Cardiac muscle cell (in vitro differentiated cells and primary cell): ENCODE measurements around the gene NLRC3. TPM values are rescaled to one million over a fixed set of nuclear protein-coding genes. Genes with fewer than 3 reads are reported as not detected.

Source experiments
- DNase-seq, 2 donors: peaks; one replicate each; pipeline versions ENCODE4 v3.0.0 to v3.0.0-alpha.2; 2010 to 2017; ENCODE audit warnings: low read depth in 1 of 2, low spot score in 1 of 2
- H3K27ac ChIP-seq: fragments of 200-600 bp; sonication (generic); 2 replicates; pipeline ENCODE4 v1.5.1; 2016
- H3K27me3 ChIP-seq: fragments of 200-600 bp; sonication (generic); 2 replicates; pipeline ENCODE4 v1.6.0; 2016; ENCODE audit warnings: control low read depth
- H3K36me3 ChIP-seq: fragments of 200-600 bp; sonication (generic); 2 replicates; pipeline ENCODE4 v1.5.1; 2016; ENCODE audit warnings: control low read depth
- H3K4me1 ChIP-seq: fragments of 200-600 bp; sonication (generic); 2 replicates; pipeline ENCODE4 v1.8.1; 2017; ENCODE audit warnings: low read depth, mild to moderate bottlenecking, mixed run types
- H3K4me3 ChIP-seq: fragments of 200-600 bp; sonication (generic); 2 replicates; pipeline ENCODE4 v1.5.1; 2016; ENCODE audit warnings: mild to moderate bottlenecking
- H3K9me3 ChIP-seq: fragments of 200-600 bp; sonication (generic); 2 replicates; pipeline ENCODE4 v1.5.1; 2017; ENCODE audit warnings: low read depth, mild to moderate bottlenecking, control low read depth
- polyA plus RNA-seq: library from polyadenylated mRNA; unstranded; fragments of >200 nt; fragmentation: Nextera tagmentation; extraction: Ambion mirVana; gene quantifications from 2 replicates; pipeline ENCODE4 v1.2.1, GENCODE V29; 2016
- total RNA-seq: library from RNA; depleted of rRNA; stranded (reverse); fragments of >200 nt; gene quantifications from 2 replicates; pipeline ENCODE4 v1.2.3, GENCODE V29; 2016
- TF ChIP-seq, protein P1 (sequence below): IDR thresholded peaks from 2 replicates; pipeline ENCODE4 v1.5.1; 2012; ENCODE audit warnings: low read depth, mild to moderate bottlenecking, low read length

NLRC3 gene
- total and polyA plus RNA-seq, 2 experiments from 2014 or later = 0.09 to 0.61 TPM

DNA sequence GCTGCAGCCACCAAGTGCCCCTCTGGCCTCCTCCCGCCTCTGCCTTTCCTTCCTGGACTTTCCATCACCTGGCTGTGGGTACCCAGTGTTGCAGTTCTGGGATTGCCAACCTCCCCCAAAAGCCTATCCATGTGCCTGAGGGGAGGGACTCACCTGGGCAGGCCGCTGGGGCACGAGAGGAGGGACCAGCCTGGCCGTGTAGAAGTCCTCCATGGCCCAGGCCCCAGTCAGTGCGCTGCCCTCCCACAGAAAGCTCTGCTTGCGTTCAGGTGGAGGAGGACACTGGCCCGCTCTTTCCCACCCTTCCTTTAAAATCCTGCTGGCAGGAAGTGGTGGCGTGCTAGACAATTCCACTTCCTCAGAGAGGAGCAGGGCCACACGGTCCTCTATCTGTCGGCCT lies 20.0 kb upstream of the NLRC3 start:
- DNase-seq = no peak
- TF ChIP-seq, protein P1, sequence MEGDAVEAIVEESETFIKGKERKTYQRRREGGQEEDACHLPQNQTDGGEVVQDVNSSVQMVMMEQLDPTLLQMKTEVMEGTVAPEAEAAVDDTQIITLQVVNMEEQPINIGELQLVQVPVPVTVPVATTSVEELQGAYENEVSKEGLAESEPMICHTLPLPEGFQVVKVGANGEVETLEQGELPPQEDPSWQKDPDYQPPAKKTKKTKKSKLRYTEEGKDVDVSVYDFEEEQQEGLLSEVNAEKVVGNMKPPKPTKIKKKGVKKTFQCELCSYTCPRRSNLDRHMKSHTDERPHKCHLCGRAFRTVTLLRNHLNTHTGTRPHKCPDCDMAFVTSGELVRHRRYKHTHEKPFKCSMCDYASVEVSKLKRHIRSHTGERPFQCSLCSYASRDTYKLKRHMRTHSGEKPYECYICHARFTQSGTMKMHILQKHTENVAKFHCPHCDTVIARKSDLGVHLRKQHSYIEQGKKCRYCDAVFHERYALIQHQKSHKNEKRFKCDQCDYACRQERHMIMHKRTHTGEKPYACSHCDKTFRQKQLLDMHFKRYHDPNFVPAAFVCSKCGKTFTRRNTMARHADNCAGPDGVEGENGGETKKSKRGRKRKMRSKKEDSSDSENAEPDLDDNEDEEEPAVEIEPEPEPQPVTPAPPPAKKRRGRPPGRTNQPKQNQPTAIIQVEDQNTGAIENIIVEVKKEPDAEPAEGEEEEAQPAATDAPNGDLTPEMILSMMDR = no peak
- H3K4me1 ChIP-seq = no peaks in the 10 kb centered on the region
- no peaks in the 10 kb centered on the region for H3K36me3 ChIP-seq
- H3K27me3 ChIP-seq = no peaks in the 10 kb centered on the region
- H3K9me3 ChIP-seq = no peaks in the 10 kb centered on the region
- H3K27ac ChIP-seq = no peak overlapping the region
- H3K4me3 ChIP-seq = no peak overlapping the region

DNA sequence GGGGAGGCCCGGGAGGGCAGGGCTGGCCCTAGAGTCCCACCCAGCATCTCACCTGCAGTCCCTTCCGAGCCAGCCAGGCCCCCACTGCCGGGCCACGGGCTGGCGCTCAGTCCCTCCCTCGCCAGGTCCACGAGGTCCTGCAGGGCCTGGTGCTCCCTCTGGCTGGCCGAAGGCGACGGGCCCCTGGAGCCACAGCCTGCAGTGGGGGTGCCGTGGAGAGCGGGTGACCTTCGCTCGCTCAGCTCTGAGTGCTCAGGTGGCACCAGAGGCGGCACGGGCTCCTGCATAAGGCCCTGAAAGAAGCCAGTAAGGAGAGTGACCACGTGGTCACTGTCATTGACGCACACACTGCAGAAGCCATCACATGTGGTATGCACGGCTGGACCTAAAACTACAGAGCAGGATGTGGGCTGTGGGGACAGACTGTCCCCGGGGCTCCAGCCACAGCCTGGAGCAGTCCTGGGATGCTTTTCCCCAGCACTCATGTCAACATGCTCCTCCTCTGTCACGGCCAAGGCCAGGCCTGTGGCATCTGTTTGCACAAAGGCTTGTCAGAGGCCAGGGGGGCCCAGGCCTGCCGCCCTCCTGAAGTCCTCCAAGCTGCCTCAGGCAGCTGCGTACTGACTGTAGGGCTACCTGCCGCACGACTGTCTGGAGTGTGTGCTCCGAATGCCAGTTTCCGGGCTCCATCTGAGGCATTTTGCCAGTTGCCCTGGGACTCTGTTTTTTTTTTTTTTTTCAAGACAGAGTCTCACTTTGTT lies 19.1 kb upstream of the NLRC3 start:
- Histone ChIP-seq H3K36me3 (no peaks in the 10 kb centered on the region), H3K4me3 (no peak overlapping the region), H3K4me1 (no peaks in the 10 kb centered on the region), H3K27ac (no peak overlapping the region), H3K9me3 (no peaks in the 10 kb centered on the region), H3K27me3 (no peaks in the 10 kb centered on the region)
- TF ChIP-seq, protein P1 = no peak
- DNase-seq = no peak

DNA sequence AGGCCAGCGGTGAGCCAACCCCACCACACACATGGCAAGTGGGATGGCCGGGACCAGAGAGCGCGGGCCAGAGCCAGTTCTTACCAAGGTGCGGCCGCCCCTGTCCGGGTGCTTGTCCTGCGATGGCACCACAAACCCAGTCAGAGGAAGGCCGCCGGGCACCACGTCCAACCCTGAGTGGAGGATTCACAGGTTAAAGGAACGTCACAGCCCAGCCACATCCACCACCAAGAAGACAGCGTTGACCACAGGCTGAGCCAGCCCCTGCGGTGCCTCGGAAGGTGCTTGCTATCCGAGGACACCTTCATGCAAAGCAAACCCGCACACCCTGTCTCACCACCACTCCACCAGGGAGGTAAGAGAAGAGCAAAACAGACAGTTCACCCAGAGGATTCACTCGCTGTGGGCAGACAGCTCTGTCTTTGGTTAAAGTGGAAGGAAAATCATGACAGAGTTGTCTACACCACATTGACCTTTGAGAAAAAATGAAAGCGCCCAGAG lies 18.4 kb upstream of the NLRC3 start:
- Histone ChIP-seq H3K4me1 (no peaks in the 10 kb centered on the region), H3K4me3 (no peak overlapping the region), H3K27me3 (no peaks in the 10 kb centered on the region), H3K27ac (no peak overlapping the region), H3K36me3 (no peaks in the 10 kb centered on the region), H3K9me3 (no peaks in the 10 kb centered on the region)
- TF ChIP-seq, protein P1 = no peak
- DNase-seq = no peak

DNA sequence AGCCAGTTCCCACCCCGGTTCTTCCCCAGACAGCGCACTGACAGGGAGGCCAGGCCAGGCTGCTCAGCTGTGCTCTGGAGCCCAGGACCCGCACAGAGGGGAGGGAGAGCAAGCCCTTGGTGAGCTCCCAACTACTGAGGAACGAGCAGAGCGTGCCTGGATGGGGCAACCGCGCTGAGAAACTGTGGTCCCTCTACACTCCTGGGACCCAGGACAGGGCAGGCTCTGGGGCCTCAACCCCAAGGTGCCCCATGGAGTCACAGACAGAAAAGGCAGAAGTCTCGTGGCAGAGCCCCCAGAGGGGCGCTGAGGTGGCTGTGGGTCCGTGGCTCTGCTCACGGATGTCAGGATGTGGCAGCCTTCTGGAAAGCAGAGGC lies 17.9 kb upstream of the NLRC3 start:
- Histone ChIP-seq H3K36me3 (no peaks in the 10 kb centered on the region), H3K9me3 (no peaks in the 10 kb centered on the region), H3K4me1 (no peaks in the 10 kb centered on the region), H3K27me3 (no peaks in the 10 kb centered on the region), H3K27ac (no peak overlapping the region), H3K4me3 (no peak overlapping the region)
- DNase-seq = no peak
- TF ChIP-seq, protein P1 = no peak

DNA sequence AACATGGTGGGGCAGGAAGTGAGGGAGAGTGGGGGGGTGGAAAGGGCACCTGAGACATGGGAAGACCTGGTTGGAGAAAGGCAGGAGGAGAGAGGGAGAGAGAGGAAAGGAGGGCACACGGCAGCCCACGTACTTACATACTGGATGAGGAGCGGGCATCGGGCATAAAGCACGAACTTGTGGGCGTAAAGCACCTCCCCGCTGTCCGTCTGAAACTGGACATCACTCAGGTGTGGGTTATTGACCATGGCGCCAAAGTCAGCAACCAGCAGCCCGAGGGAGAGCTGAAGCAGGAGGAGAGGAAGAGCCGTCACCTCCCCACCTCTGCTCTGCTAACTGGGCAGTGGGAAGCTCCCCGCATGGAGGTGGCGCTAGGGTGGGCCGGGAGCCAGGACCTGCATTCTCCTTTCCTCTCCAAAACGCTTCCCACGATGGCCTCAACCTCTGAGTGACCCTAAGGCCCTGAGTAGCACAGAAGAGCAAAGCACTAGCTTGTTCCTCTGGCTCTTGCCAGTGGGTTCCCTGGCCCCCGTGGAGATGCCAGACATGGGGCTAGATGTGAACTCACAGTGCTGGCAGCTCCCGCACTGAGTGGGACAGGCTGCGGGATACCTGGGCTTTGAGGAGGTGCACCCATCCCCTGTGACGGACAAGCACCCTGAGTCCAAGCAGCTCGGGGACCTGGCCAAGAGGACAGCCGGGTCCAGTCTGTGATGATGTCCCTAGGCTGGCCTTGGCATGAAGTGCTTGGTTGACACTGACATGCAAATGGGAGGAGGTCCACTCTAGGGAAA lies 17.3 kb upstream of the NLRC3 start:
- no peaks in the 10 kb centered on the region for H3K4me1 ChIP-seq
- TF ChIP-seq, protein P1 = no peak
- no peak for DNase-seq
- H3K36me3 ChIP-seq = no peaks in the 10 kb centered on the region
- no peak overlapping the region for H3K4me3 ChIP-seq
- no peaks in the 10 kb centered on the region for H3K27me3 ChIP-seq
- H3K27ac ChIP-seq = no peak overlapping the region
- H3K9me3 ChIP-seq = no peaks in the 10 kb centered on the region
